SK-N-SH (cell line): Measurements from ENCODE around the gene ZSCAN30. TPM values are rescaled to one million over a fixed set of nuclear protein-coding genes. Genes with fewer than 3 reads are reported as not detected.
A peak's percentile ranks its signal among the peaks of the same experiment; 100 is the strongest.

Experiments
- CTCF ChIA-PET: fragments of 300-600, 350-600 bp; formaldehyde crosslinking; extraction: SDS; loops from one replicate; lab custom pipeline; 2021; lab: Yijun Ruan, JAX
- POLR2A ChIA-PET: fragments of 350-600 bp; sonication (Branson Sonifier 250); formaldehyde crosslinking; extraction: SDS; loops from one replicate; lab custom pipeline; 2020; ENCODE audit warnings: antibody characterized with exemption, inconsistent platforms; lab: Yijun Ruan, JAX
- DNase-seq: peaks from one replicate; pipeline ENCODE4 v3.0.0; 2012
- H2AFZ ChIP-seq: fragments of 200-600 bp; sonication (generic); 2 replicates; pipeline ENCODE4 v1.8.1; 2016; ENCODE audit warnings: antibody characterized with exemption, mild to moderate bottlenecking, low read depth
- H3F3A ChIP-seq: fragments of 200-600 bp; sonication (generic); replicated peaks from 2 replicates; pipeline ENCODE3; 2016; ENCODE audit warnings: antibody characterized with exemption, mild to moderate bottlenecking; ENCODE audit not compliant: insufficient read depth
- H3K27ac ChIP-seq, 2 experiments: fragments of 200-500 bp in 1 of 2; fragments of 200-600 bp in 1 of 2; sonication (Bioruptor generic) in 1 of 2; sonication (generic), shearing (Covaris generic) in 1 of 2; 2 replicates each; pipeline versions ENCODE4 v1.5.1 to v1.6.1; 2014 to 2016; ENCODE audit warnings: low read depth in 2 of 2, inconsistent platforms in 1 of 2, low read length in 1 of 2, mild to moderate bottlenecking in 1 of 2, mixed read lengths in 1 of 2
- H3K27me3 ChIP-seq: fragments of 200-600 bp; sonication (generic), shearing (Covaris generic); 2 replicates; pipeline ENCODE4 v1.6.1; 2016; ENCODE audit warnings: mixed run types; ENCODE audit not compliant: insufficient read depth
- H3K36me3 ChIP-seq, 2 experiments: fragments of 200-500 bp in 1 of 2; fragments of 200-600 bp in 1 of 2; sonication (Bioruptor generic) in 1 of 2; sonication (generic) in 1 of 2; replicated peaks in 1 of 2; 2 replicates each; pipeline versions ENCODE3 to v1.5.1; 2014 to 2016; ENCODE audit warnings: low read length in 1 of 2, mild to moderate bottlenecking in 1 of 2; ENCODE audit not compliant: insufficient read depth in 2 of 2, control insufficient read depth in 1 of 2
- H3K4me1 ChIP-seq, 2 experiments: fragments of 200-500 bp in 1 of 2; fragments of 200-600 bp in 1 of 2; sonication (Bioruptor generic) in 1 of 2; sonication (generic), shearing (Covaris generic) in 1 of 2; 2 replicates each; pipeline versions ENCODE4 v1.5.1 to v1.6.1; 2014 to 2016; ENCODE audit warnings: low read depth in 1 of 2, low read length in 1 of 2, mixed run types in 1 of 2; ENCODE audit not compliant: insufficient read depth in 2 of 2, control insufficient read depth in 1 of 2
- H3K4me2 ChIP-seq: fragments of 200-600 bp; sonication (generic), shearing (Covaris generic); 2 replicates; pipeline ENCODE4 v1.6.1; 2017; ENCODE audit warnings: mixed run types
- H3K4me3 ChIP-seq, 2 experiments: fragments of 200-500 bp in 1 of 2; fragments of 200-600 bp in 1 of 2; sonication (Bioruptor generic) in 1 of 2; sonication (generic), shearing (Covaris generic) in 1 of 2; 2 replicates each; pipeline versions ENCODE4 v1.5.1 to v1.8.1; 2014 to 2016; ENCODE audit warnings: low read depth in 2 of 2, inconsistent platforms in 1 of 2, low read length in 1 of 2, mild to moderate bottlenecking in 1 of 2, mixed read lengths in 1 of 2, moderate library complexity in 1 of 2
- H3K79me2 ChIP-seq: fragments of 200-600 bp; sonication (generic); 2 replicates; pipeline ENCODE4 v1.8.1; 2017; ENCODE audit warnings: mild to moderate bottlenecking; ENCODE audit not compliant: insufficient read depth
- H3K9ac ChIP-seq: fragments of 200-600 bp; sonication (generic); 2 replicates; pipeline ENCODE4 v1.6.1; 2017; ENCODE audit warnings: mixed run types
- H3K9me2 ChIP-seq: fragments of 200-600 bp; sonication (generic); 2 replicates; pipeline ENCODE4 v1.6.1; 2017; ENCODE audit warnings: mixed run types
- H3K9me3 ChIP-seq: fragments of 200-600 bp; sonication (generic); 2 replicates; pipeline ENCODE4 v1.6.1; 2017; ENCODE audit warnings: mixed run types, mild to moderate bottlenecking, moderate library complexity
- H4K20me1 ChIP-seq: fragments of 200-600 bp; sonication (generic); 2 replicates; pipeline ENCODE4 v1.6.1; 2017; ENCODE audit warnings: mild to moderate bottlenecking, mixed run types; ENCODE audit not compliant: insufficient read depth
- CHD2 ChIP-seq: fragments of 150-350 bp; IDR thresholded peaks from 2 replicates; pipeline ENCODE4 v1.6.1; 2018; ENCODE audit warnings: low read length; ENCODE audit not compliant: partially characterized antibody
- CTCF ChIP-seq: fragments of 200-600 bp; sonication (generic); IDR thresholded peaks from 2 replicates; pipeline ENCODE4 v1.6.1; 2017; ENCODE audit warnings: antibody characterized with exemption, mild to moderate bottlenecking, moderate library complexity
- ELF1 ChIP-seq: IDR thresholded peaks from 2 replicates; pipeline ENCODE4 v1.4.0; 2012
- FOSL2 ChIP-seq: IDR thresholded peaks from 2 replicates; pipeline ENCODE4 v1.4.0; 2012; ENCODE audit warnings: low read depth, mild to moderate bottlenecking, moderate library complexity, borderline replicate concordance
- FOXJ3 ChIP-seq: sonication (generic); formaldehyde crosslinking; IDR thresholded peaks from 2 replicates; pipeline ENCODE4 v1.5.1; 2020; ENCODE audit warnings: mild to moderate bottlenecking, missing genetic modification reagents
- JUND ChIP-seq: IDR thresholded peaks from 2 replicates; pipeline ENCODE4 v1.4.0; 2012
- MAX ChIP-seq: IDR thresholded peaks from 2 replicates; pipeline ENCODE4 v1.4.0; 2012; ENCODE audit warnings: low read depth
- MEF2A ChIP-seq: IDR thresholded peaks from 2 replicates; pipeline ENCODE4 v1.4.0; 2012; ENCODE audit warnings: low read depth, borderline replicate concordance
- NRF1 ChIP-seq: IDR thresholded peaks from 2 replicates; pipeline ENCODE4 v1.6.1; 2012; ENCODE audit warnings: low read depth, mild to moderate bottlenecking, low read length
- PBX3 ChIP-seq: IDR thresholded peaks from 2 replicates; pipeline ENCODE4; 2012
- RAD21 ChIP-seq: IDR thresholded peaks from 2 replicates; pipeline ENCODE4 v1.6.1; 2012; ENCODE audit warnings: mild to moderate bottlenecking, low read length
- RCOR1 ChIP-seq: fragments of 150-350 bp; IDR thresholded peaks from 2 replicates; pipeline ENCODE4 v1.6.1; 2017; ENCODE audit warnings: antibody characterized with exemption, low read length
- SMC3 ChIP-seq: IDR thresholded peaks from 2 replicates; pipeline ENCODE4 v1.6.1; 2012; ENCODE audit warnings: low read depth, low read length, improper control_type of control experiment
- TAF1 ChIP-seq: IDR thresholded peaks from 2 replicates; pipeline ENCODE4 v1.6.1; 2012; ENCODE audit warnings: low read depth, mild to moderate bottlenecking, low read length, moderate library complexity, borderline replicate concordance
- TCF12 ChIP-seq: IDR thresholded peaks from 2 replicates; pipeline ENCODE4 v1.4.0; 2012
- TEAD4 ChIP-seq: IDR thresholded peaks from 2 replicates; pipeline ENCODE4 v1.4.0; 2012; ENCODE audit warnings: mild to moderate bottlenecking, borderline replicate concordance; ENCODE audit not compliant: insufficient read depth
- USF1 ChIP-seq: IDR thresholded peaks from 2 replicates; pipeline ENCODE4 v1.4.0; 2012; ENCODE audit warnings: low read depth, borderline replicate concordance
- WGBS: methylation state at CpG from one replicate; pipeline ENCODE4 v1.1.6; 2017; ENCODE audit warnings: low lambda C conversion rate; 5-methylcytosine and 5-hydroxymethylcytosine counted together
- polyA plus RNA-seq, 3 experiments: library from polyadenylated mRNA; depleted of rRNA; stranded (reverse); fragments of >200 nt; gene quantifications; 2 replicates each; pipeline ENCODE4 v1.2.3, GENCODE V29; 2012

The ZSCAN30 gene
- polyA plus RNA-seq, 1 of the 3 experiments (the other 2 are of a cell fraction), result 5.9 TPM

GRCh38 chr18:35236571-35237363 is 53.3 kb downstream of the ZSCAN30 start (continued):
- TF ChIP-seq MEF2A (no peak), FOSL2 (no peak), ELF1 (no peak)
- TF ChIP-seq, all 33 proteins: peak for 0

GRCh38 chr18:35231052-35231451 is 59.0 kb downstream of the ZSCAN30 start:
- WGBS, result 0% methylated on average over 6 of the region's 6 CpGs
- peak overlapping the region; percentile 57 for H3K4me2 ChIP-seq
- no peak overlapping the region; a peak in 1 of 4 replicates for H3K27ac ChIP-seq
- no peaks in the 10 kb centered on the region; a peak in 1 of 4 replicates for H3K4me1 ChIP-seq
- H3K9ac ChIP-seq, result no peak overlapping the region
- DNase-seq, result peak; percentile 71
- H3K9me2 ChIP-seq, result no peaks in the 10 kb centered on the region
- no peaks in the 10 kb centered on the region for H3F3A ChIP-seq
- ChIA-PET CTCF (interaction anchor here (0.6 to 3.0 kb wide), 22 partner anchors 9 to 320 kb away, joined by 3 to 16 read pairs (median 4); partner anchors contain the start of gene ZNF397), POLR2A (no interaction called here)
- no peaks in the 10 kb centered on the region for H3K9me3 ChIP-seq
- no peaks in the 10 kb centered on the region for H3K27me3 ChIP-seq
- H2AFZ ChIP-seq, result 0 out of 2 replicates have a peak overlapping the region, but pooled peaks have one; percentile 29
- H3K79me2 ChIP-seq, result no peaks in the 10 kb centered on the region
- no peaks in the 10 kb centered on the region for H3K36me3 ChIP-seq
- peak overlapping the region; percentile 32 to 42; a peak in 3 of 4 replicates for H3K4me3 ChIP-seq
- TF ChIP-seq USF1, result no peak
- peak; percentile 92 for TF ChIP-seq CTCF
- no peak for TF ChIP-seq NRF1
- no peak for TF ChIP-seq ELF1
- peak; percentile 92 for TF ChIP-seq RAD21
- TF ChIP-seq PBX3, result peak; percentile 41; the same call in 1 of the 2 replicates
- TF ChIP-seq TCF12, result peak; percentile 59
- peak; percentile 46 for TF ChIP-seq CHD2
- TF ChIP-seq FOXJ3 (CRISPR knock-in tag), result no peak
- TF ChIP-seq RCOR1, result peak; percentile 75
- no peak for TF ChIP-seq JUND
- TF ChIP-seq TAF1, result no peak
- no peak for TF ChIP-seq MAX
- peak; percentile 75 for TF ChIP-seq SMC3
- TF ChIP-seq TEAD4, result no peak
- H4K20me1 ChIP-seq, result no peaks in the 10 kb centered on the region
